ENCODE data around the gene KCNQ5.

DNA sequence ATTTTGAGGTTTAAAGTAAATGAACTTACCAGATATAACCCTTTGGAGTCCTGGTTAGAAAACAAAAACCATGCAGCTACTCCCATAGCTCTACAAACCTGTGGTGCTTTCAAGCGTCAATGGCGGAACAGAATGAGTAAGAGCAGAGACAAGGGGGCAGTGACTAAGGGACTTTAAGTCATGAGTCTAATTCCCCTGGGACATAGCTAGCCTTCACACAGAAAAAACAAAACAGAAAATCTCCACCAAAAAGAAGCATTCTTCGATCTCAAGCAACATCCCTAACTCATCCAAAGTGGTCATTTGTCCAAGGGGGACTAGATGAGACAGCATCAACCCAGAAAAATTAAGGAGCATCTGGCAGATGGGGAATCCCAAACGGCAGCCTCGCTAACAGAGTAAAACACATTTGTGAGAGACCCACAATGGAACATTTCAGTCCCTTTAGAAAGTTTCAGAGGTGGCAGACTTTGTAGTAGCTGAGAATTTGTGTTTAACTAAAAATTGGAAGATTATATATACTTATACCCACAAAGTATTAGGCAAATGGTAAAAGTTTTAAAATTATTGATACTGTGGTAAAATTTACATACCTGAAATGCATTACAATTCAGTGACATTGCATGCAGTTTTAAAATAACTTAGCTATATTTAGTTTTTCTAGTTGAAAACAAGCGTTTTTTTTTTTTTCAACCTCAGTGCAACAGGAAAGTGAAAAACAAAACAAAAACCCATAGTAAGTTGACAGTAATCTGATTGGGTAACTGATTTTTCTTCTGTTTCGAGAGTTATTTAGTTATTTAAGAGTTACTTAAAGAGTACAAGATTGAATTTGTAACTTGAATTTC, 67.5 kb downstream of the KCNQ5 start:
- no peak for TF ChIP-seq CTCF (IDR thresholded peaks at IDR 0.05)
- no peak for TF ChIP-seq POLR2A (IDR thresholded peaks at IDR 0.05)
- no peak for TF ChIP-seq POLR2AphosphoS5 (IDR thresholded peaks at IDR 0.05)

All from transverse colon (tissue), 4 donors.